GF-D8 (cell line): Measurements from ENCODE around the gene GPR148.

Source experiments
- DNase-seq: peaks from one replicate; lab custom pipeline; 2025; lab: John Stamatoyannopoulos, UW

GPR148 gene

GRCh38 chr2:130769343-130769907 is 40.6 kb downstream of the GPR148 start:
- DNase-seq = no peak

GRCh38 chr2:130776550-130776949 is 47.7 kb downstream of the GPR148 start:
- DNase-seq = no peak

- no peak for DNase-seq
These were observed 49.9 kb downstream of the GPR148 start for GRCh38 chr2:130778781-130779180.
